Fibroblast of skin of back (primary cell): ENCODE data around the gene PSMB3.
A peak's percentile ranks its signal among the peaks of the same experiment; 100 is the strongest.

Experiments
- DNase-seq: peaks from one replicate; pipeline ENCODE4 v3.0.0-alpha.2; 2013

PSMB3 gene

DNA sequence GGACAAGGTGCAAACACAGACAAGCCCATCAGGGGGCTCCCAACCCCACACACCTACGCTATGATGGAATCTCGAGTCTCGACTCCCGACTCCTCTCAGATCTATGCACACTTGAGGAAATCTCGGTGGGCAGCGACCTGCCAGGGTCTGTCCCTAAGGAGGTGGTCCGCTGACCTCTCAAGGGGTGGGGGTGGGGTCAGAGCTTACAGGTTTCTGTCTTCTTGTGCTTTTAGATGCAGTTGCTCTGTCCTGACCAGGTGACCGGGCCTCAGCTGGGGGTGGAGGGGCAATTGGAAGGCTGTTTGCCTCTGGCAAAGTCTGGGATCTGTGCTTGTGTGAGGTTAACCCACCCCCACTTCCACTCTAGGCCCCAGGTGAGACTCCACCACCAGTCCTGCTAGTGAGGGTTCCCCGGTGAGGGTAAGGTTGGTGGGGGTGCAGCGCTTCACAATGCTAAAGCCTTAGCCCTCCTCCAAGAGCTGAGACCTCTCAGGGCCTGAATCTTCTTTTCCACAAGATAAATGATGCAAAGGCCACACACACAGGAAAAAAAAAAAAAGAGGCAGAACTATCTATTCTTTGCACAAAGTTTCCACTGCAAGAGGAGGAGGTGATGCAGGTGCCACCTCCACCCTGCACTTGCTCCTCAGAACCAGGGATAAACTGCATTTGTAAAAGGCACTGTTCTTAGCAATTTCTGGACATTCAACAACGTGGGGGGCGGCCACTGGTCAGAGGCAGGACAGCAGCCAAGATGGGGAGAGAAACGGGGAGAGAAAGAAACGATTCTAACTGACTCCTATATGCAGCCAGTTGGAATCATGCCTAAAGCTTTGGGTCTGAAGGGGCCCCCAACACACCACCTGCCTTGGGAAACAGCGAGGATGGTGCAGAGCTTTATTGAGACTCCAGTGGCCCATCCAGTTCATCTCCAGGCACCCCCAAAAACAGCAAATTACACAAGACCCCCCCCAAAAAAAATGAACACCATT is 18.3 kb upstream of the PSMB3 start:
- no peak for DNase-seq

- peak; percentile 37 for DNase-seq
Observed at GRCh38 chr17:38735161-38735997, 17.2 kb upstream of the PSMB3 start.

DNA sequence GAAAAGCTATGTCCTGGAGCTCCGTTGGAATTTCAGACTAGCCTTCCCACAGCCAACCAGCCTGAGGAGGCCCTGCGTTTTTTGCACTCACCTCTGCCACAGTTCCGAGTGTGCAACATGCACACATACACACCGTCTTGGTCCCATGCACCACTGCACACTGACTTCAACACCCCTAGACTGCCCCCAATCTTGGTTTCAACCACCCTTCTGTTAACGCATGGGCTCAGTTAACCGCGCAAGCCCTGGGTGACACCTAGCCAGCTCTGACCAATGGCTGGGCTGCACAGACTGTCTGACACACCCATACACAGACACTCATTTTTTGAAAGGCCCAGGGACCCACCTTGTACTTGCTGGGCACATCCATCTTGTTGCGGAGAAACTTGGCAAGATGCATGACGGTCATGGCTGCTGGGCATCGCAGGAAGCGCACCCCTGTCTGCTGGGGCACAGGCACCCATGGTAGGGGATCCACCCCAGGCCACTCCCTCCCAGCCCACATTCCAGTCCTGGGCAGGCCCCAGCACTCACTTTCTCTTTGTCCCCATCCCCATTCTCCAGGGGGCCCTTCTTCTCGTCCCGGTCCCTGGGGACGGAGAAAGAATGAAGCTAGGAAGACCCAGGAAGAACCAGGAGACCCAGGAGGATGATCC is 14.4 kb upstream of the PSMB3 start:
- DNase-seq, result no peak

GRCh38 chr17:38738686-38739085 is 13.9 kb upstream of the PSMB3 start:
- no peak for DNase-seq

DNA sequence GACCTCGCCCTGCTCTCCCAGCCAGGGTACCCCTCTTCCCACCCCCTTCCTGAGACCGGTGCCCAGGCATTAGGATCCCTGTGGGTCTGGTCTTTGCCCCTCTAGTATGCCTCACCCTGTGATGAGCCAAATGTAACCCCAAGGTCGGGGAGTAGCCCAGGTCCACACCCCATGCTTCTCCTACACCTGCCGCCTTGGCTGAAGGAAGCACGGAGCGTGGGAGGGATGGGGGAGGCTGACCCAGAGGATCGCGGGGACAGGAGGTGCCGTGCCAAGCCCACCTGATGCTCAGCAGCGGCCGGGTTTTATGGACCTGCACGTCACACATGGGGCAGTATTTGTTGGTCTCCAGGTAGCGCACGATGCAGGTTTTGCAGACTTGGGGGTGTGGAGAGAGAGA is 13.2 kb upstream of the PSMB3 start:
- DNase-seq, result no peak

DNA sequence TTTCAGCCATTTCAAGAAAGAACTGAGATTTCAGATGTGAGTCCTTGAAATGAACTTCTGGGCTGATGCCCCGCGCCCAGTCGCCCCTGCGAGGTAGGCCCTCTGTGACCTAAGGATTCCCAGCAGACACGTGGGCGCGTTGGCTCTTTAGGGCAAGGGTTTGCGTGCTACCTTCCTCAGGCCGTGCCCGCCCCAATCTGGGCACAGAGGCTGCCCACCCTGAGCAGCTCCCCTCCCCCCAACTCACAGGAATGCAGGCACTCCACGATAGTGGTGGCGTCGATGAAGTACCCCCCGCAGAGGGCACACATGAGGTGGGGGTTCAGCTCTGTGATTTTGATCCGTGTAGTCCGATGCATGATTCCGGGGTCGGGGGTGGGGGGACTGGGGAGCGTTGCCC is 12.5 kb upstream of the PSMB3 start:
- DNase-seq, result no peak

- no peak for DNase-seq
Observed at GRCh38 chr17:38740806-38741205, 11.7 kb upstream of the PSMB3 start.

GRCh38 chr17:38741461-38741860 is 11.1 kb upstream of the PSMB3 start:
- DNase-seq, result no peak

- no peak for DNase-seq
Observed at GRCh38 chr17:38741921-38742410, 10.6 kb upstream of the PSMB3 start.

GRCh38 chr17:38742411-38743308 is 9.9 kb upstream of the PSMB3 start:
- peak; percentile 86 for DNase-seq

- DNase-seq, result no peak
Observed at GRCh38 chr17:38743556-38744171, 8.9 kb upstream of the PSMB3 start.

DNA sequence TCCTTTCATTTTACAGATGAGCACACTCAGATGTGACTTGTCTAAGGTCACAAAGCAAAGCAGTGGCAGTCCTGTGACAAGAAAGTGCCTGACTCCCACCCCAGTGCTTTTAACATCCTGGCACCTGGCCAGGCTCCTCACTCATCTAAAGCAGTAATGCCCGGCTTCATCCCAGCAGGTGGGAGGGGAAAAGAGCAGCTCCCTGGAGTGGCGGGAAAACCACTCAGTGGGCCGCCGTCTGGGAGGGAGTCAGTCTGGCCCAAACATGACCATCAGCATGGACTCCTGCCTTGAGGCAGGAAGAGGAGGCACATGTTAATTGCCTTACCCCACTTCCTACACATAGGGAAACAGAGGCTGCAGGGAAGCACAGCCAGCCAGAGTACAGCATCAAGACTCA is 7.0 kb upstream of the PSMB3 start:
- DNase-seq, result no peak

- no peak for DNase-seq
Observed at GRCh38 chr17:38746004-38746848, 6.3 kb upstream of the PSMB3 start.

DNA sequence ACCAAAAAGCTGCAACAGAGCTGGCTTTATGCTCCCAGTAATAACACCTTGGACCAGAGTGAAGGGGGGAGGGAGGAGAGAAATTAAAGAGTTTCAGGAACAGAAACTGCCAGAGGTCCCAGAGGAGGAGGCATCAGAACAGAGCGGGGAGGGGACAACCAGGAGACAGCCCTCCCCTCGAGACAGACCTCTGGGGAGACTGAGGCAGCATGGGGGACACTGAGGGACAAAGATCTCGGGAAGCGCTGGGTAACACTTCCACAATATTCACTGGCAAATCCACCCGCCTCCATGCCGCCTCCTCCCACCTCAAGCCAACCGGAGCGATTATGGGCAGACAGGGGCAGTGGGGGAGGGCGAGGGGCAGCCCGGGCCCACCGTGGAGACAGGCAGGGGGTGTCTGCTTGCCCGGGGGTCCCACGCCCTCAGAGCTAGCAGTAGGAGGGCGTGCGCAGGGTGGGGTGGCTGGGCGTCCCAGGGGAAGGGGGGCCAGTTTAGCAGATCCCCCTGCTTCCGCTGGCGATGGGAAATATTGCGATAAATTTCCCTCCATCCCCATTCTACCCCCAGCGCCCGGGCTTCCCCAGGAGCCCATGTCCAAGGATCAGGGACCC is 5.6 kb upstream of the PSMB3 start:
- no peak for DNase-seq

DNA sequence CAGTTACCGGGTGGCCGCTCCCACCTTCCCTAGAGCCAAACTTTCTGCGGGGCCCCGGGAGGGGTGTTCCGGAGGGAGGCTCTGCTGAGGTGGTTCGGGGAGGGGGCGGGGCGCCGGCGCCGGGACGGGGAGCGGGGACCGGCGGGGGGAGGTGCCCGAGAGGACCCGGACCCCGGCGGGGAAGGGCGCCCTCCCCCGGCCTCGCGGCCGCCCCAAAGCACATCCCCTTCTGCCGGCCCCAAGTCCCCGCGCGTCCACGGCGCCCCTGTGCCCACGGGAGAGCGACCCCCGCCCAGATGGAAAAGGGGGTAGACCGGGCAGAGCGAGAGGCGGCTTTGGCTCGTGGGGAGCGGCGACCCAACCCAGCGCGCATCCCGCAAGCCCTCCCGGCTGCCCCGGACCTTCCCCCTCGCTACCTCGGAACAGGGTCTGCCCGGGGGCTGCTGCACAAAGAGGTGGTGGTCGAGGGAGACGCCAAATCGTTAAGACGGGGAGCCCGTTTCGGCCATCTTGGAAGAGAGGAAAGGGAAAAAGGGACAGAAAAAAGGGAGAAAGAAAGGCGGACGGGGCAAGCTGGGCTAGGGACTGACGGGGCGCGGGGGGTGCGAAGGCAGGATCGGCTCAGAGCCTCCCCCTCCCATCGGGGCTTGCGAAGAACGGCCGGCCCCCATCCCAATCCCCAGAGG is 4.9 kb upstream of the PSMB3 start:
- DNase-seq, result no peak

- peak; percentile 94 for DNase-seq
Observed at GRCh38 chr17:38748149-38748891, 4.2 kb upstream of the PSMB3 start, which contains the start of gene PCGF2. Gene PCGF2, minus strand, starts transcription at chr17:38748336. Its CDS starts 7,934 bp downstream, at chr17:38740402.

DNA sequence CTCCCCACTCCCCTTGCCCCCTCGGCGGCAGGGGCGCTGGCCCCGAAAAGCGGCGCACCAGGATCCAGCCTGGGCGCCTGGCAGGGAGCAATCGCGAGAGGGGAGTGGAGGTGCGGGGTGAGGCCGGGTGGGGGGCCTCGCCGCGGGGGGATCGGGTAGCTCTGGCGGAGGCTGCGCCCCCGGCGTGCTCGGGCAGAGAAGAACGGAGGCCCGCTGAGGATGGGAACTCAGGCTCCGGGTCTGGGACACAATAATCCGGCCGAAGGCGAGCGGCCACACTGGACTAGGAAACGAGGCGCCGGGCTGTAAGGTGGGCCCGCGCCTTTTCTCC is 3.7 kb upstream of the PSMB3 start:
- DNase-seq, result no peak
